Measurements from ENCODE around the gene ARL4D.
A peak's percentile ranks its signal among the peaks of the same experiment; 100 is the strongest.
"Not testable (repeated sequence)": the region's sequence is repeated elsewhere in the genome, so short reads cannot be mapped to it uniquely, and the experiment has no call there.

Gene ARL4D

DNA sequence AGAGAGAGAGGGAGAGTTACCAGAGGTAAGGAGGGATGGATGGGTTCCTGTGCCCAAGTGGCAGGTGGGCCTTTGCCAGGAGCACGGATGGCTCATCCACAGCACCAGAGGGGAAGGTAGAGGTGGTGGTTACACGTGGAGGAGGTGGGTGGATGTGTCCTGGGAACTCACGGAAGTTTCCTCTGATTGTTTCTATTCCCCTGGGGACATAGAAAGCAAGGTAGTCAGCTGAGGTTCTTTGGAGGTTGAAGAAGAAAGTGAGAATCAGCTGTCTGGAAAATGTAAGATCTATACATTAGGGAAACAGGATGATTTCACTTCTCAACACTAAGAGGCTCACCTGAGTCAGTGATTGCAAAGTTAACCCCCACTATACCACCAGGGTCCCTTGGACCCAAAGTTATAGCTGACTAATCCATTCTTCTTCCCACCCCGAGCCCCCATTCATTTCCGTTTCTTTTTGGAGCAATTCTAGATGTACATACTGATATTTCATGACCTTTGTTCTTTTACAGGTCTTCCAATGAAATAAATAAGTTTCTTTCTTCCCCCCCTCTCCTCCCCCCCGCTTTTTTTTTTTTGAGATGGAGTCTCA is 27.5 kb upstream of the ARL4D start:
- DNase-seq = no peak

DNA sequence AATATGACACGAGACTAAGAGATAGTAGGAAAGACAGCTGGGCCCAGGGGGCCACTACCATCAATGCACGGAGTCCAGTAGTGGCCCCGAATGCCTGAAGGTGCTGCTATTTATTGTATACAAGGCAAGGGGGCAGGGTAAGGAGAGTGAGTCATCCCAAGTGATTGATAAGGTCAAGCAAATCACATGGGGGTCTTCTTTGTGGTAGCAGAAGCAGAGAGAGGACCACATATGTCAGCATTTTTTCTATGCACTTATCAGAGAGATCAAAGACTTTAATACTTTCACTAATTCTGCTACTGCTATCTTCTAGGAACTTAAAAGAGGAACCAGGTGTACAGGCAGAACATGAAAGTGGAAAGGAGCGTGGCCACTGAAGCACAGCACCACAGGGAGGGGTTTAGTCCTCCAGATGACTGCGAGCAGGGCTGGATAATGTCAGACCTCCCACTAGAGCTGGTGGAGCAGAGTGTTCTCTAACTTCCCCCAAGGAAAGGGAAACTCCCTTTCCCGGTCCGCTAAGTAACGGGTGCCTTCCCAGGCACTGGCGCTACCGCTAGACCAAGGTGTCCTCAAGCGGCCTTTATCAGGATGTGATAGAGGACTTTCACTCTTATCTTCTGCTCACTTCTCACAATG is 26.4 kb upstream of the ARL4D start:
- no peak for DNase-seq

DNA sequence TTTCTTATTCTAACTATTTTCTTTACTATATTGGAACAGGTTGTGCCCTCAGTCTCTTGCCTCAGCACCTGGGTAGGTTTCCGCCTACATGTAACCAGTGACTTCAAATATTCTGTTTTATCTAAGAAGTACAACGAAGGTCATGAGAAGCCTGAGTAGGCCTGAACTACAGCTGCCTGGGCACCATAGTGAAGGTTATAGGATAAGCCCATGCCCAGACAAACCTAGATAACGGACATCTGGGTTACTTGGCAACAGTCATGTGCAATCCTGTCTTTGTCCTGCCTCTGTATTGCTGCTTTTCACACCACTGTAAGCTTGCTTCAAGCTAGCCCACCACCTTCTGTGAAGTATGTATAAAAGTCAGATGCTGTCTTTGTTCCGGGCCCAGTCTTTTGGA is 25.4 kb upstream of the ARL4D start:
- DNase-seq = no peak

DNA sequence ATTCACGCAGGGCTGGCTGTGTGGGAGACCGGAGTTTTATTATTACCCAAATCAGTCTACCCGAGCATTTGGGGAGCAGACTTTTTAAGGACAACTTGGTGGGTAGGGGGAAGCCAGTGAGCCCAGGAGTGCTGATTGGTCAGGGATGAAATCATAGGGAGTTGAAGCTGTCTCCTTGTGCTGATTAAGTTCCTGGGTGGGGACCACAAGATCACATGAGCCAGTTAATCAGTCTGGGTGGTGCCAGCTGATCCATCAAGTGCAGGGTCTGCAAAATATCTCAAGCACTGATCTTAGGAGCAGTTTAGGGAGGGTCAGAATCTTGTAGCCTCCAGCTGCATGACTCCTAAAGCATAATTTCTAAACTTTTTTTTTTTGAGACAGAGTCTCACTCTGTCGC is 22.9 kb upstream of the ARL4D start:
- not testable (repeated sequence) for DNase-seq

DNA sequence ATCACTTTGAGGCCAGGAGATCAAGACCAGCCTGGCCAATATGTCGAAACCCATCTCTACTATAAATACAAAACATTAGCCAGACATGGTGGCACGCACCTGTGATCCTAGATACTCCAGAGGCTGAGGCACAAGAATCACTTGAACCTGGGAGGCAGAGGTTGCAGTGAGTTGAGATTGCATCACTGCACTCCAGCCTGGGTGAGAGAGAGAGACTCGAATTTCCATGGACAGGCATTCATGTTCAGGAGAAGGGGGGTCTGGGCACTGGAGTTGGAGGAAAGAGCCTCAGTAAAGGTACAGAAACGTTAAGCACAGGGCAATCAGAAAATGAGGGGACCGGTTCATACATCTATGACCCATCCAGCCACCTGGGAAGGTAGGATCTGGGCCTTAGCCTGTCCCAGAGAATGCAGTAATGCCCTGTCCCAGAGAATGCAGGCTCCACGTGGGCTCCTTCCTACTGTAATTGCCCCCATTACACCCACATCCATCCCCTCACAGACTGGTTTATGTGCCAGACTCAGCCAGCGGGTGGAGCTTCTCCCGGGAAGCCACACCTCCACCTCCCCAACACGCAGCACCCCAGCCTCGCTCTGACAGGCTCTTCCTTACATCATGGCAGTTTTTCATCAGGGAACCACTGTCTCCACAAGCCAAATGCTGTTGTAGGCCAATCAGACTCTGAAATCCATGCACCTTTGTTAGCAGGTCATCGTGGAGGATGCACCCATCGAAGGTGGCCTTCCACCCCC is 21.6 kb upstream of the ARL4D start:
- DNase-seq = no peak

DNA sequence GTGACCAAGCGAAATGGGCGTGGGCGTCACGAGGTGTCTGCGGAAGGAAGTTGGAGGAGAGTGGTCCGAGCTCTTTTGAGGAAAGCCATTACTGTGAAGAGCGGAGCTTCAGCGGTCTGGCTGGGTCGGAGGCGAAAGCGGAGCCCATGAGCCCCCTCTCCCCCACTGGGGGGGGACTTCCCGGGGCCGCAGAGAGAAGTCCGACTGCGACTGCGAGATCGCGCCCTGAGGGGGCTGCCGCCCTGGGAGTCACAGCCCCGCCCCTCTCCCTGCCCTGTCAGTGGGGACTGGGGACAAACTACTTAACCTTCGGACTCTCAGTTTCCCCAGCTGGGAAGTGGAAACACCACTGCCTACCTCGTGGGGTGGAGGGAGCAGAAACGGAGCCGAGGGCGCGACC is 20.0 kb upstream of the ARL4D start:
- no peak for DNase-seq

DNA sequence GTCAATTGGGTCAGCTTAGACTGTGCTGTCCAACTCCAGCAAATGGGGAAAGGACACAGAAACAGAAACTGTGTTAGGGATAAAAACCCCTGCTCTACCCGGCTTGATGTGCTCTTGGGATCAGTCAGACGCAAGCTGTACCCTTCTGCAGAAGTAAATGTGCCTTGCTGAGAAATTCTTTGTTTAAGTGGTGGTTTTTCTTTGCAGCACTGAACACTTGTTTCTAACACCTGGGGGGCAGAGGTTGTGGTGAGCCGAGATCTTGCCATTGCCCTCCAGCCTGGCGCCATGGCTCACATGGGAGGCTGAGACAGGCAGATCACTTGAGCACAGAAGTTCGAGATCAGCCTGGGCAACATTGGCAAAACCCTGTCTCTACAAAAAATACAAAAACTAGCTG is 18.5 kb upstream of the ARL4D start:
- DNase-seq = no peak

DNA sequence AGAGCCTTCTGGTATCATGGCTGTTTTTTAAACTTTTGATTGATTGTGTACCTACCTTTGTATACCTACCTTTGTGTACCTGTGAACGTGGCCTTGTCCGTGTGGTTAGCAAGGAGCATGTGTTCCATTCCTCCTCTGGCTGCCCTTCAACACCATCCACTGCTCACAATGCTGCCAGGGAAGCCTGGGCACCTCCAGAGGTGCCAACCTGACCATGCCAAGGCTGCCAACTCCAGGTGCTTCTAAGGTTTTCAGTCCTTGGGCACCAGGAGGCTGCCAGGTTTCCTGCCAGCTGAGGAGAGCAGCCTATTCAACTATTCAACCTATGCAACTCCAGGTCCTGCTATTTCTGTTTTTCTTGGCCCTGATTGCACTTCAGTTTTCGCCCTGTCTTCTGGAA is 17.6 kb upstream of the ARL4D start:
- no peak for DNase-seq

DNA sequence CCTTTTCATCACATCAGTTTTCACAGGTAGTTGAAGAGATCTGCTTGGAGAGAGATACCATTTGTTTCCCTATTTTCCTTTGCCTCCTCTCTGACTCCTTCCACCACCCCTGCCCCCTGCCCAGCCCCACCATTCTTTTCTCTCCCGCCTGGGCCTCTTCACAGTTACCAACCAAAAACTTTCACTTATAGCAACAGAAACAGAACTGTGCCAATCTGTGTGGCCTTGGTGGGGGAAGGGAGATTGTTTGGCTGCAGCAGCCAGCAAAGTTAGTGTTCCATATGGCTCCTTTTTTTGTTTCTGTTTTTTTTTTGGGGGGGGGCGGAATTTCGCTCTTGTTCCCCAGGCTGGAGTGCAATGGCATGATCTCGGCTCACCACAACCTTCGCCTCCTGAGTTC is 17.2 kb upstream of the ARL4D start:
- DNase-seq = no peak

DNA sequence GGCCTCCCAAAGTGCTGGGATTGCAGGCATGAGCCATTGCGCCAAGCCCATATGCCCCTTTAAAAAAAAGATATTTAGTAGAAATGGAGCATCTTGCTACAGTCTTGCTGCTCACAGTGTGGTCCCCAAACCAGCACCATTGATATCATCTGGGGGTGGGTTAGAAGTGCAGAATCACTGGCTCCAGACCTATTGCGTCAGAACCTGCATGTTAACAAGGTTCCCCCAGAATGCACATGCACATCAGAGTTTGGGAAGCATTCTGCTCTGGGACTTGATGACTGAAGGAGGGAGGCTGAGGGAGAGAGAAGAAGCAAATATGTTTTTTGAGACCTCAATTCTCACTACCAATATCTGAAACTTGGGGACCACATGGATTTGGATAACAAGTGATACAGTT is 16.0 kb upstream of the ARL4D start:
- no peak for DNase-seq

DNA sequence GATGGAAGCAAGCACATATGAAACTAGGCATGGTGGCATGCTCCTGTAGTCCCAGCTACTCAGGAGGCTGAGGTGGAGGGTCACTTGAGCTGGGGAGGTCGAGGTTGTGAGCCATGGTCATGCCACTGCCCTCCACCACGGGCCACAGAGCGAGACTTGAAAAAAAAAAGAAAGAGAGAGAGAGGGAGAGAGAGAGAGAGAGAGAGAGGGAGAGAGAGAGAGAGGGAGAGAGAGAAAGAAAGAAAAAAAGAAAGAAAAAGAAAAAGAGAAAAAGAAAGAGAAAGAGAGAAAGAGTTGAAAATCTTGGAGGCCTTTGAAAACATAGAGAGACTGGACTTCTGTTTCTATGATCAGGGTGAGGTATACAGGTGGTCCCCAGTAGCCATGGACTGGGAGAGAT is 15.4 kb upstream of the ARL4D start:
- DNase-seq = no peak

DNA sequence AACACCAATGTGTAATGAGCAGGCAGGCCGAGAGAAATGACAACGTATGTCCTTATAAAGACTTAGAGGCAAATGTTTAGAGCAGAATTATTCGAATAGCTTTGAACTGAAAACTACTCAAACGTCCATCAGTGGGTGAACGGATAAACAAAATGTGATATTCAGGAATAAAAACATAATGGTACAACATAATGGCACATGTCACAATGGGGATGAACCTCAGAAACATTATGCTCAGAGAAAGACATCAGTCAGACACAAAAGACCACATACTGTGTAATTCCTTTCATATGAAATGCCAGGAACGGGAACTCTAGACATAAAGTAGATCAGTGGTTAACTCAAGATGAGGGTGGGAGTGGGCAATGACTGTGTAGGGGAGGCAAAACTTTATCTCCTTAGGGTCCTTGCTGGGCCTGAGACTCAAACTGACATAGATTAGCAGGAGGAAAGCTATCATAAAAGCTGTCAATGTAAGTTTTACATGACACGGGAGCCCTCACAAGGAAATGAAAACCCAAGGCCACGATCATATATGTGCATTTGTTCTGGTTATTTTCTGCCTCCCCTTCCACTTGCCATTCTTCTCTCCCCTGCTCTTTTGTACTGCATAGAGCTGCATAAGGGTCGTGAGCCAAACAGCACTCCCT is 14.8 kb upstream of the ARL4D start:
- no peak for DNase-seq

DNA sequence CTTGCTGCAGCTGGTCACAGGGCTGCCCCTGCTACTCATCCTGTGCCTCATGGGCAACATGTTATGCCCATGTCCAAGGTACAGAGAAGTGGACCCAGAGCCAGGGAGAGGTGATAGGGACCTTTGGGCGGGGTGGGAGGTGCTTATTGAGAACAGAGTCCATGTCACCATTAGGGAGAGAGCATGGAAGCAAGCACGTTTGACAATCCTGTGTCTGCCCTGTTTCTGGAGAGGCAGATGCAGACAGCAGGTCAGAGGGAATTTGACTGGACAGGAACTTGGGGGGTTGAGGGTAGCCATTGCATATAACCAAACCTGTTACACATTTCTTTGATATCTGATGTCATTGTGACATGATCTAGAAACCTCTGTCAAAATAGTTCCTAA is 14.3 kb upstream of the ARL4D start:
- no peak for DNase-seq

DNA sequence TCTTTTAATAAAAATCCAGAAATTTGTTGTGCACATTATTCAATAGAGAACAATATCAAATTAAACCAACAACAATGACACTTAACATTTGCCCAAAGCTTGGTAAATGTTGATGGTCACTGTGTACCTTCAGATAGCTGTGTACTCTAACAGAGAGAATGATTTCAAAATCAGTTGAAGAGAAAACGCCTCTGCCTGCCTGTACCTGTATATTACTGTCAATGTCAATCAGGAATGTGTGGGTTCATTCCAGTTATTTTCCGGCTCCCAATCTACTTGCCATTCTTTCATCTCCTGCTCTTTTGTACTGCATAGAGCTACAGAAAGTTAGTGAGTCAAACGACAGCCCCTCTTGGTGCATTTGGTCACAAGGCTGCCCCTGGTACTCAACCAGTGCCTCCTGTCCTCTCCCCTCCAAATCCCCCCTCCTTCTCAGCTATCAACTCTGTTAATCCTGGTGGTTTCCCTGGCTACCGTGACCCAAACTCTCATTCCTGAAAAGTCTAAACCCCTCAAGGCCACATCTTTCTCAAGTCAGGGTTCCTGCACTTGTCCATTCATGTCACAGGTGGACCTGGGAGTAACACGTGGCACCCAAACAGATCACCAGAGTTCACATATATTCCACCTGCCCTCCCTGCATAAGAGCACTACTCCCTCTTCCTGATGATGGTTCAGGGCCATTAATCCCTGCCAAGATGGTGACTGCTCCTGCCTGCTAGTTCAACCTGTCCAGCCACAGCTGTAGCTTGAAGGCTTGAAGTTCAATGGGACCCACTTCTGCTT is 13.6 kb upstream of the ARL4D start:
- DNase-seq = no peak

DNA sequence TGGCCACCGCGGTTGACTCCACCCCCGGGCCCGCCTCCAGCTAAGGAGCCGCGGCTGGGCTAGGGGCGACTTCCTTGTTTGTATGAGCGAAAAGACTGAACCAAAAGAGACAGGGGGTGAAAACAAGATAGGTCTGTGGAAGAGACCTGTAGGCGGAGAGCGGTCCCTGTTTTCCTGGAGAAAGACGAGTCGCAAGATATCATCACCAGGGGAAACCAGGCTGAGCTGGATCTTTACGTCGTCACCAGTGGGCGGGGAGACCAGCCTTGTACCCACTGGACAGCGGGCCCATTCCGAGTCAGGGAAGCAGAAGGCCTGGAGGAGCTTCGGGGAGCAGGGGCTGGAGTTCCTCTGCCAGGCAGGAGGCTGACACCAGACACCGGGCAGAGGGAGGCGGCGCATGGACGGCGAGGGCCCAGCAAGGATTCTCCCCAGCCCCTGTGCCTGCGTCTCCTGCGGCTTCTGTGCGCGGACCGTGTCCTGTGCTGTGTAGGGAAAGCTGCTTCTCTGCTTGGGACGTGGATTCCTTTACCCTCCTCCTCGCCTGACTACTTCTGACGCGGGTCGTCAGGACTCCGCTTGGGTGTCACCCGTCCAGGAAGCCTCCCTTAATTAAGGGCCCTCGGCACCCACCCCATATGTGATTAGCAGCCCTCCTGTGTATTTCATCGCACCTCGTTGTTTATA is 10.3 kb upstream of the ARL4D start:
- peak; percentile 89 for DNase-seq

DNA sequence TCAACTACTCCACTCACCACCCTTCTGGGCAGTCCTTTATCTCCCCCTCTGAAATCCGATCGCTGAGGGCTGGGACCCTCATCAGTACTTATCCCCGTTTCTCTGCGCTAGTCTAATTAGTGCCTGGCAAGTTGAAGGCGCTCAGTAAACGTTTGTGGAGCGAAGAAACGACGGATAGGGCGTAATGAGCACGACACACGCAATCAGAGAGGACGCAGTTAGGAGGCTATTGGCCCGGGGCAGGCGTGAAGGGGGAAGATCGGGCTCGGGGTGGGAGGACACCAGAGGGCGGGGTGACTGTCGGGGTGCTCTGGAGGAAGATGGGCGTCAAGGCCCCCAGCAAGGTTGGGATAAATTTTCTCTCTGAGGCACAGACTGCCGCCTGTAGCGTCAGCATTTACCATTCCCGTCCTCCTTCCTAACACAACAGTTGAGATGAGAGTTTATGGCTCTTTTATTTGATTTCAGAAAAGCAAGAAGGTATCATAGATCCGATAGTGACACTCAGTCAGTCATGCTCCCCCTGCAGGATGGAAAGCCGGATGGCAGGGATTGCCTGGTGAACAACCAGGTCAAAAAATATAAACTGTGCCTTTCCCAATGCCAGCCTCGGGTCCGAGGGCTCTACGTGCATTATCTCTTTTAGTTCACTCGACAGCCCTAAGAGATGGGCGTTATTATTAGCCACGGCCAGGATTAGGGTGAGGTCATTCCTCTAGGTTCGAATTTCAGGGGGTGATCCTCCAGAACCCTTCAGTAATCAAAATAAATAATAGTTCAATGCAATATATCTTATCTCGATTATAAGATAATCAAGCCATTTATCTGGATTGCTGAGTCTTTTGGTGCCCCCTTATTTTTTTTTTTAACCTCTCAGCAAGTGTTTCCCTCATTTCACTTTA is 9.5 kb upstream of the ARL4D start:
- DNase-seq = peak; percentile 76

DNA sequence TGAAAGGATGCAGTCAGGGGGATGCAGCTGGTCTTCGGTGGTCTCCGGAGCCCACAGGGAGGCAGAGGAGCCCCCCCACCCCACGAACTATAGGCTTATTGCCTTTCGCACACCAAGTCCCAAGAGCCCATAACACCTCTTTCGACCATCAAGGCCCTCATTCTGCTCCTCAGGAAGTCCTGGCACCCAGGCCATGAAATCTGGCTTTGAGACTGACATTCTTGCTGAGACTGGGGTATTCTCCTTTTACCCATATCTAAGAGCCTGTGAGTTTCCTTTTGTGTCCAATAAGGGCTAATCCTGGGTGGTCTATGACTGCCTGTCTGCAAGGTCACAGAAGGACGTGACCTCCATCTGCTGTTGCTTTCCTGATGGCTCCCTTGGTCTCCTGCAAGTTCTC is 6.4 kb upstream of the ARL4D start:
- no peak for DNase-seq

DNA sequence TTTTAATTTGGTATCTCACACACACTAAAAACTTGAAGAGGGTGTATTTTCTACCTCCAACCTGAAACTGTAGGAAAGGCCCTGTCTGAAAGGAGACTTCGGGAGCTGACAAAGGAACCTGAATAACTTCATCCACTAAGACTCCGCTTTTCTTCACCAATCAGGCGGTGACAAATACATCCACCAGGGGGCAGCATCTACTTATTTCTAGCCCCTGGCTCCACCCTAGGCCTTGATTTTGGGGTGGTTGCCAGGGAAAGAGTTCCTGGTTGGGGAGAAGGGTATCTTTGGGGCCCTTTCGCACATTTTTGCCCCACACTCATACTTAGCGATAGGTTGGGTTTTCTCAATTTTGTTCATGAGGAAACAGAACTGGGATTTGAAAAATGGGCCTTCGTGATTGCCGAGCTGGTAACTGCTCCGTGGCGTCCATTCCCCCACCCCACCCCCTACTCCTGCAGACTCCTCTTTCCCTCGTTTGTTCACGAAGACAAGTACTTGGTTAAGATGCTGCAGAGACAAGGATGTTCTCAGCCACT is 4.8 kb upstream of the ARL4D start:
- peak; percentile 86 for DNase-seq

DNA sequence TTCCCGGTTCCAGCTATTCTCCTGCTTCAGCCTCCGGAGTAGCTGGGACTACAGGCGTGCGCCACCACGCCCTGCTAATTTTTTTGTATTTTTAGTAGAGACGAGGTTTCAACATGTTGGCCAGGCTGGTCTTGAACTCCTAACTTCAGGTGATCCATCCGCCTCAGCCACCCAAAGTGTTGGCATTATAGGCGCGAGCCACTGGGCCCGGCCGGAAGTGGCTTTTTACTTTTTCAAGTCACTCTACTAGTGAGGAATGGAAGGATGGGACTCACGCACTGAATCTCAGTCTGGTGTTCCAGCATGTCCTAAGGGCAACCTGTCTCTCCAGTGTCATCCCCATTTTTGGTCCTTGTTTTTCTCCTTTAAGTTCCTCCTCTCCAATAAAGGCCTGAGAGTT is 4.1 kb upstream of the ARL4D start:
- DNase-seq = not testable (repeated sequence)

DNA sequence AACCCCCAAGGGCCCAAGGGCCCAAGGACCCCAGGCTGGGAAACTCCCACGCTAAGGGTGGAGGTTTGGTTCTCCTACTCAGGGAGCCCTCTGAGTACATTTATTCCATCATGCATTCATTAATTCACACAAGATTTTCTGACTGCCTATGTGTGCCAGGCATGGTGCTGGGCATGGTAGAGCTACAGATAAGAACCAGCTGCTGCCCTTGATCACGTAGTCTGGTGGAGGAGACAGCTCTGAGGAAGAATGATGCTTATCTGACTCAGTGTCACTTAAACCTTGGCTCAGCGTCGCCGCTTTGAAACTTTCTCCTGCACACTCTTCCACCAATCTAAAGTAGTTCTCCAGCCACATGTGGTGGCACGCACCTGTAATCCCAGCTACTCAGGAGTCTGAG is 3.6 kb upstream of the ARL4D start:
- DNase-seq = no peak

DNA sequence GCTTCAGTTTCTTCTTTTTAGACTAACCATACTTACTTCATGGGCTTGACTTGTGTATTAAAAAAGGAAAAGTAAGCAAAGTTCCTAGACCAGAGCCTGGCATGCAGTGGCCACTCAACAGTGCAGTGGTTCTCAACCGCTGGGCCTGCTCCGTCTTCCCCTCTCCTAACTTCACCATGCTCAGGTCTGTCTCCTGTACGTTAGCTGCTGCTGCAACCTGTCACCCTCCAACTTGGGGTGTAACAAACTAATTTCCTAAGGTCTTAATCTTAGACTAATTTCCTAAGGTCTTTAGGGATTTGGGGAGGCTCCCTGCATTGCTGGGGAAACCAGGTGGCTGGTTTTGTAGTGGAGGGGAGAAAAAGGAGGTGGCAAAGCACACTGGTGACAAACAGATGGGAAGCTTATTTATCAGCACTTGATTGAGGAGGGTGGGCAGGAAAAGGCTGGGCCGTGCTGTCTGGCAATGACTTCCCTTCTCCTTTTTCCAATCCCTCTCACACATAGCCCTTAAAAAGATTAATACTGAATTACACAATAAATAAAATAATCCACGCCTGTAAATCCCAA is 2.2 kb upstream of the ARL4D start:
- DNase-seq = no peak
